HG02759 (cell line): ENCODE measurements around the gene PPP2R1B.
"Not testable (repeated sequence)": the region's sequence is repeated elsewhere in the genome, so short reads cannot be mapped to it uniquely, and the experiment has no call there.

Experiments used
- ATAC-seq: cut with Tn5 transposase; IDR thresholded peaks from one replicate; pipeline ENCODE4 v1.9.1; 2021; ENCODE audit warnings: mild to moderate bottlenecking, moderate library complexity; ENCODE audit not compliant: unreplicated experiment

The PPP2R1B gene

DNA sequence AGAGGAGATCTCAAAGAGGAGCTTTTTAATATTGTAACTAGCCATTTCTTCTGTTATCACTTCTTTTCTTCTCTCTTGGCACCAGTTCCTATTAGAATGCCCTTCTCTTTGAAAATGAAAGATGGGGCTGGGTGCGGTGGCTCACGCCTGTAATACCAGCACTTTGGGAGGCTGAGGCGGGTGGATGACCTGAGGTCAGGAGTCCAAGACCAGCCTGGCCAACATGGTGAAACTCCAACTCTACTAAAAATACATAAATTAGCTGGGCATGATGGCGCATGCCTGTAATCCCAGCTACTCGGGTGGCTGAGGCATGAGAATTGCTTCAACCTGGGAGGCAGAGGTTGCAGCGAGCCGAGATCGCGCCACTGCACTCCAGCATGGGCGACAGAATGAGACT lies 18.1 kb upstream of the PPP2R1B start:
- ATAC-seq = not testable (repeated sequence)

DNA sequence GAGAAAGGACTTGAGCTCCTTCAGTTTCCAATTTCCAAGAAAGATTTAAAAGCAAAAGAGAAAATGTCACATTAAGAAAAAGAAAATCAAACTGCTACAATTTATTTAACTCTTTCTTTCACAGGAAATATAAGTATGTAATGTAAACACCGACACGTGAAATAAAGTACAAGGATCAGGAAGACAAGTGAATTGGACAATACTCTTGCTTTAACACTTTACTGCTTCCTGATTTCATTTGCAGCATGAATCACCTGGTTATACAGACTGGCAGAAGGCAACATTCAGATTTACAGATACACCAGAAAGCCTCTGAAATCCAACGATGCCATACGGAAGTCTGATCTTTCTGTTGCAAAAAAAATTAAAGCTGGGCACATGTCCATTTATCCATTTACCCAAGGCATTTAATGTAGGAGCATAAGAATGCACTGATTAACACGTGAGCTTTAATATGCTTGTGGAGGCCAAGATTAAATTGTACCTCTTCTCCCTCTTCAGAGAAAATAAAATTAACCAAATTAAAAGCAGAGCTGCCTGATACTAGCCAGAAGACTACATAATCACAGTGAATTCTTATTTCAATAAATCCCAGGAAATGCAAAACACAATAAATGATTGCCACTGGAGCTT lies 16.0 kb upstream of the PPP2R1B start:
- ATAC-seq = no peak

DNA sequence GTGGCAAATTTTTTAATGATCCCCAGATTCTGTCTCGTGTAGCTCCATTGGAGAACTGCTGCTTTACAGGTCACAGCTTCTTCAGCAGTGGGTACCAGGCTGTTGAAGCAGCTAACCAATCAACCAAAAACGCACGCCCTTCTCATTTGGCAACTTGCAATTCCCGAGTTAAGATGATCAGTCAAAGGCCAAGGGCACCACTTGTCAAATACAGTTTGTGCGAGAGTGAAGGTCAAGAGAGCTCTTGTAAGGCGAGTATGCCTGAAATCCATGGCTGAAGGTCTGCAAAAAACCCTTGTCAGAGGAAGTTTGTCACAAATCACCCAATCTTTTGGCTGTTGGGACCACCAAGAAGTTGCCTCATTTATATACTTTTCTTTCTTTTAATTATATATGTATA lies 12.9 kb upstream of the PPP2R1B start:
- no peak for ATAC-seq

DNA sequence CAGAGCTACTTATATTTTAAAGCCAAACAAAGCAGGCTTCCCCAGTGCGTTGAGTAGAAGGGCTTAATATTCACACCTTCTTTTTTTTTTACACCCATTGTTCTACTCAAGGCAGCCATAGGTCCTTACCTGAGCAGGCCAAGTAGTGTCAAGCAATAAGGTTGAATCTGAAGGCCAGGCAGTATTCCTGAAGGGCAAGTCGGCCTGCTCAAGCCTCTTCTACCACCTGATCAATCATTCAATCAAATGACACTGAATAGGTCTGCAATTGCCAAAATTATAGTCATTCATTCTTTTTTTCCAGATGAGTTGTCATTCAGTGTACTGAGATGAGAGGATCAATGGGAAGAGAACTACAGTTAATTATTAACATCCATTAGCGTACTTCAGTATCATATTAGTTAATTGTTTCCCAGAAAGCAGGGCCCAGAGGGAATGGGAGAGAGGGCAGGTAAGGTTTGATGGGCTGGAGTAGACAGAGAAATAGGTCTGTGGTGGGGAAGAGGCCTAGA lies 11.9 kb upstream of the PPP2R1B start:
- ATAC-seq = no peak

DNA sequence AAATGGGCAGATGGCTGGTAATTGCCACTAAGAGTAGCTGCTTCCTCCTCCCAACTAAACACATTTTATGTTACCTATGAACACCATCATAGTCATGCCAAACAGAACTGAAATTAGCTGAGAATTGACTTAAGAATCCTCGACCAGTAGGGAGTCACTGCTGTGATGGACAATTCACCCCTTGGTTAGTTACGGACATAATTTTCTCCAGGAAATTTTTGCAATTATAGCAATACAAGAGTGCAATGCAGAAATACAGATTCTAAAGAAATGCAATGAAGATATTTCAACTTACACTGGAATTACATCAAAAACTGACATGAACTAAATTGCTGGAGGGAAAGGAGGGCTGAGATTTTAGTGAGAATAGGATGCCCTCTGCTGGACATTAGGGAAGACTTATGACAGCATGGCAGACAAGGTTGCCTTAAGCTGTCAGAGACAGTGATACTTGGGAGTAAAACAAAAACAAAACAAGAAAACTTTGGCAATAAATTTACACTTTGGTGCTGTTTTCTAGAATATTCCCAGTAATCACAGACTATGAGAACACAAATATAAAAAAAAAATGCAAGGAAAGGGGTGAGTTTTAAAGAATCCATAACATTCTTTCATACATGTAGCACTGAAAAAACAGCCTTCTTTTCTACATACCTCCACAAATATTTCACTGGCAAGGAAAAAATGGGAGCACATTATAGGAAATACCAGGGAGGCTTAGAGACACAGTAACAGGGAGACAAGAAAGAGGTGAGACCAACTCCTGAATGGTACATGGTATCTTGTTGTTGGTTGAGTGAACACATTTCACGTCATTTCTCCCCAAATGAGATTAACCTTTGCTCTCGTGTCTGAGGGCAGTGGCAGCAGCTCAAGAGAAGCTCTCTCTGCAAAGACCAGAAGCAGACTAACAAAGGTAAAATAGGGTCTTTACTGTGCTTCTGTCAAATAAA lies 11.2 kb upstream of the PPP2R1B start:
- ATAC-seq = peak; percentile 56

DNA sequence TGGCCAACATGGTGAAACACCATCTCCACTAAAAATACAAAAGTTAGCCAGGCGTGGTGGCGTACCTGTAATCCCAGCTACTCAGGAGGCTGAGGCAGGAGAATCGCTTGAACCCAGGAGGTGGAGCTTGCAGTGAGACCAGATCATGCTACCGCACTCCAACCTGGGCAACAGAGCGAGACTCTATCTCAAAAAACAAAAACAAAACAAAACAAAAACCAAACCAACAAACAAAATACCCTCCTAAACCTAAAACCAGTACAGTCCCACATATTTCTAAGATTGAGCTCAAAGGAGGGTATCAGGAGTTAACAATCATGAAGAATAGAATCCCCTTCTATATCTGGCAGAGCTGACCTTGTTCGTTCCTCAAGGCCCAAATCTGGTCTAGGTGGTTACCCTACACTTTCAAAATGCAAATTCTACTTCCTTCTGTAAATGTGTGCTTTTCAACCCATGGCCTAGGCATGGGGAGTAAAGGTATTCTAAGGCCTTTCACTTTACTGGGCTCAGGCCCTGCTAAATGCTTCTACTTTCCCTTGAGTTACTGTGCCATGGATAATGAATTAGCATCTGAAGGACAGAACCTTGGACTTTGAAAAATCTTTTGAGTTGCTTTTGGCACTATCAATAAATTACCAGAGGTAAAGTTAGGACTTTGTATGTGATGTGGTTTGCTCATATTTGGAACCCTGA lies 10.4 kb upstream of the PPP2R1B start:
- ATAC-seq = peak; percentile 97

DNA sequence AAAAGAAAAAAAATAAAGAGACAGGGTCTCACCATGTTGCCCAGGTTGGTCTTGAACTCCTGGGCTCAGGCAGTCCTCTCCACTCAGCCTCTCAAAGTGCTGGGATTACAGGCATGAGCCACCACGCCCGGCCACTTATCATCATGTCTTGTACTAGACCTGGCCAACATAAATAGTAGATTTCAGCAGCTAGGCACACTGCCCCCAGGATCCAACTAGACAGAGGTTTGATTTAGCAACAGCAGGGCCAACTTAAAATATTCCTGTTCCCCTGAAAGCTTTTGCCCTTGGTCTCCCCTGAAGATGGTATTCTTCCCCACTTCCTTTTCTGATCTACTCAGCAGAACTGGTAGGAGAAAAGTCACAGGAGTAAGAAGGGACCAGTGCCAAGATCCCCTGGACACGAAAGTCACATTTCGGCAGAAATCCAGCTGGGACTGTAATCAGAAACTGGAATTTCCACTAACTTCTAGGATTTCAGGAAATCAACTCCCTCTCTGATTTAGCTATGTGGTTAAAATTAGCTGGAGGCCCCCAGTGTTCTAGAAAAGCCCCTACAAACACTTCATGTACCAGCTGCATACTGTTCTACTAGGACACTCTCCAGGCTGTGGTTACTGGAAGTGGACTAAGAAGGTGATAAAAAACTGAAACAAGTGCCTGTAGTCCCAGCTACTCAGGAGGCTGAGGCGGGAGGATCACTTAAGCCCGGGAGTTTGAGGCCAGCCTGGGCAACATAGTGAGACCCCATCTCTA lies 8.9 kb upstream of the PPP2R1B start:
- no peak for ATAC-seq

DNA sequence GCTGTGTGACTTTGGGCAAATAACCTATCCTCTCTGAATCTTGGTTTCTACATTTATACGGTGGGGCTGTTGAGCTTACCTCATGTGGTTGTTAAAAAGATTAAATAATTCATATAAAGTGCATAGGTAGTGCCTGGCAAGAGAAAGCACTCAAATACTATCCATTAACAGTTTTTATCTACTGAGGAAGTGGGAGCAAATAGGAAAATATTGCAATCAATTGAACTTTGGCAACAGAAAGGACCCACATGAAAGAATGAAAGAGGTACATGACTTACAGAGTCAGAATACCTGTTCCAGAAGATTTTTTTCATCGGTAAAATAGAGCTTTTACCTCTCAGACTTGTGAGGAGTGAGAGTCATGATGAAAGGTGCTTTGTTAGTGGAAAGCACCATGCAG lies 6.3 kb upstream of the PPP2R1B start:
- no peak for ATAC-seq

DNA sequence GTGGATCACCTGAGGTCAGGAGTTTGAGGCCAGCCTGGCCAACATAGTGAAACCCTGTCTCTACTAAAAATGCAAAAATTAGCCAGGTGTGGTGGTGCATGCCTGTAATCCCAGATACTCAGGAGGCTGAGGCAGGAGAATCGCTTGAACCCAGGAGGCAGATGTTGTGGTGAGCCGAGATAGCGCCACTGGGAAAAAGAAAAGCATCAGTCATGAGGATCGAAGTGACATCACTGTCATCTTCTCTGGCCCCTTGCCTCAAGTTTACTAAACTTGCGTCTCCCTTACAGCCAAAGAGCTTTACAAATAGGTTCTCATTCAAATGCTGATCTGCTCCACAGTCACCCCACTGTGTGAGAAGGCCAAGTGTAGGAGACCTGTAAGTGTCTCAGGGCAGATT lies 5.0 kb upstream of the PPP2R1B start:
- ATAC-seq = not testable (repeated sequence)

DNA sequence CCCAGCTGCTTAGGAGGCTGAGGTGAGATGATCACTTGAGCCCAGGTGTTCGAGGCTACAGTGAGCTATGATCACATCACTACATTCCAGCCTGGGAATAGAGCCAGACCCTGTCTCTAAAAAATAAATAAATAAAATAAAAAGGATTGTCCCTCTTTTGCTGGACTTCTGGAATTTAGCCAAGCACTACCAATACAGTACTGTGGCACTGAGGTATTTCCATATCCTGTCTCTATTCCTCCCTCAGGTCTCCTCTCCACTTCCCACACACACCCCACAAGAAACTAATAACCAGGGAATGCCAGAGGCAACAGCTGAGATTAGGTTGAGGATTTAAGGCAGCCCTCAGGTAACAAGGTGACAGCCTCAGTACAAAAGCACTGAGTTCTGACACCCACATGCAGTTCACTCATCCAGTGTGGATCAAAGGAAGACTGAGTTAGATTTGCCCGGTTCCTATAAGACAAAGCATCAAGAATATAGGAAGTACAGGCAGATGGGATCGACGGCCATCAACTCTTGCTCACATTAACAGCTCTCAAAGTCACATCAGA lies 4.5 kb upstream of the PPP2R1B start:
- ATAC-seq = no peak

DNA sequence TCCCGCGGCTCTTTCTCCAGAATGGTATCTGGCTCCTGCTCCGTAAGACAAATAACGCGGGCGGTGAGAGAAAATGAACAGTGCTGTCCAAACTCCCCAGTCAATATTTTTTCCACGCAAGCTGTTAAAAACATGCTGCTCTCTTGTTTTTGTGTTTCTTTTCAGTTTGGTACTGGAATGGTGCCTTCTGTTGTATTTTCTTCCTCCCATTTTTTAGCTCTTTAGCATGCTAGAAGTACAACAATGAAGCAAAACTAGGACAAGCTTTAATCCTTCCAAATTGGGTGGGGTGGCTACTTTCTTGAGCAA lies 599 bp upstream of the PPP2R1B start:
- ATAC-seq = no peak

DNA sequence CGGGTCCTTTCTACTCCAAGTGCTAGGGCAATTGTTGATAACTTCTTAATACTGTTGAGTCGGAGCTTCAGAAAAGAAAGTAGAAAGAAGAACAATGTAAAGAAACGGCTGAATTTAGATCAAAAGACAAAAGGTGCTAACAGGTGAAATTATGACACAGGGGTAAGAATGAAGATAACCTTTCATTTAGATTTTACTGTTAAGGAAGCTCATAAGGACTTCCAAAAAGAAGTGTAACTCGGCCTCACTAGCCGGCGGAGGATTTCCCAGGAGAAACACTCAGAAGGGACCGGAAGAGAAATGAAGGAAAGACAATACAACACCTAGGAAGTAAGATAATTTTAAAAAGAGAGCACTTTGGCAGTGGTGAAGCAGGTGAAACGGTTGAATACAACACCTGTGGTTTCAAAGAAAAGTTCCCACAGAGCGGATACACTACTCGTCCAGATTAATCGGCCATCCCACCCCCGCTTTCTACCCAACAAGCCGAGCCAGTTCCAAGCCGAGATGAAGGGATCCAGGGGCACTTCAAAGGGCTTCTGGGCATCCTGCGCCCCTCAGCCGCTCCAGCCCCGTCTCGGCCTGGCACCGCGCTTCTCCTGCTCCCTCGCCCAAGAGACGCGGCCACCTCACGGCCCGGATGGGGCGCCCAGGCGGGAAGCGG lies 737 bp downstream of the PPP2R1B start:
- ATAC-seq = peak; percentile 45

DNA sequence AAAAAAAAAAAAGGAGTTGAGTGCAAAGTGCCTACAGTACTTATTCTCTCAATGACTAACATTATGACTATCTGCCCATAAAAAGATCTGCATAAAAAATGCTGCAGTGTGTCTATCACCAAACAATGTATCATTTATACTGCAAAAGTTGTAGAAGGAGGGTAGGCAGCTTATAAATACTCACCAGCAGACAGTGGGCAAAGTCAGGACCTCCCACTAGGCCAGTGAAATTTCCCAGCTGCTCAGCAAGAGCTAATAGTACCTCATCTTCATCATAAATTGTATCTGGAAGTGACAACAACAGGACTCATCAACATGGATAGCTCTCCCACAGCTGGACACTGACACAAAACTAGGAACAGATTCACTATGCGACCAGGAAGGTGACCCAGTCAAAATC lies 1.6 kb downstream of the PPP2R1B start:
- ATAC-seq = no peak

DNA sequence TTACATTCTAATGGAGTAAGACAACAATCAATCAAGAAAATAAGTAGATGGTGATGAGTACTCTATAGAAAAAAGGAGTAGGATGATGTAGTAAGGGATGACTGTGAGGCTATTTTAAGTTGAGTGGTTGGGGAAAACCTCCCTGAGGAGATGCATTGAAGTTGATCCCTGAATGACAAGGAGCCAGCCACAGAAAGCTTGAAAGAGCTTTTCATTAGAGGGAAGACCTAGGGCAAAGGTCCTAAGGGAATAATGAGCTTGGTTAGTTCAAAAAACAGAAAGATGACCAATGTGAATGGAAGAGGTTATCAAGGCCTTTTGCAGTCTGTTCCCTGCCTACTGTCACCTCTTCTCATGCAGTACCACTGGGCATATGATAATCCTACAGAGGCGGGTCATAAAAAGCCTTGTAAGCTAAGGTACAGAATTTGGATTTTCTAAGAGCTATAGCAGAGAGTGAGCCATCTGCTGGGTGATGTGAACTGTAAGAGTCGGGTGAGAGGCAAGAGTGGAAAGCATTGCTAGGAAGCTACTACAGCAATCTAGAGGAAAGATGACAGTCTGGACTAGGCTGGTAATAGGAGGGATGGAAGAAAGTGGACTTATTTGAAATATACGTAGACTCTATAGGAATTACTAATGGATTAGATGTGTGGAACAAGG lies 3.1 kb downstream of the PPP2R1B start:
- no peak for ATAC-seq

DNA sequence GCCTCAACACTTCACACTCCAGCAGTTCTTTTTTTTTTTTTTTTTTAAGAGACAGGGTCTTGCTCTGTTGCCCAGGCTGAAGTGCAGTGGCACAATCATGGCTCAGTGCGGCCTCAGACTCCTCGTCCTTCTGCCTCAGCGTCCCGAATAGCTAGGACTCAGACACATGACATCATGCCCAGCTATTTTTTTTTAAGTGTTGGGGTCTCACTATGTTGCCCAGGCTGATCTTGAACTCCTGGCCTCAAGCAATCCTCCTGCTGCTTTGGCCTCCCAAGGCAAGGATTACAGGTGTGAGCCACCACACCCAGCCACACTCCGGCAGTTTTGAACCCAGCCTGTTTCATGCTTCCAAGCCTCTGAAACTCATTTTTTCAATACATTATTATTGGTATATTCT lies 3.7 kb downstream of the PPP2R1B start:
- ATAC-seq = no peak

DNA sequence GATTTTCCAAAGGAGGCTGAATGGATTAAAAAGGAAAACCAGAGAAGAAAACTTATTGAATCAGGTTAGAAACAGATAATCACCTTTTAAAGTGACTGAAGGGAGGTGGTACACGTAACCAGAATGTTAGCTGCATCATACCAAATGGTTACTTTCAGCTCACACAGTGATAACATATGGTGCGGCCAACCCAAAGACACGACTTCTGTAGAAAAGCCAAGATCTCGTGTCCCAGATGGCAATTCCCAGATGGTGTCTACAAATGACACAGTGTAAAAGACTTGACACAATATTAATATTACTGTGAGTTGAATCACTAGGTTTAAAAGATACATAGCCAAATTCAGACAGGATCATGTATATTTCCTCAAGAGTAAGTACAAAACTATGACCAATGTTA lies 5.2 kb downstream of the PPP2R1B start:
- ATAC-seq = no peak

DNA sequence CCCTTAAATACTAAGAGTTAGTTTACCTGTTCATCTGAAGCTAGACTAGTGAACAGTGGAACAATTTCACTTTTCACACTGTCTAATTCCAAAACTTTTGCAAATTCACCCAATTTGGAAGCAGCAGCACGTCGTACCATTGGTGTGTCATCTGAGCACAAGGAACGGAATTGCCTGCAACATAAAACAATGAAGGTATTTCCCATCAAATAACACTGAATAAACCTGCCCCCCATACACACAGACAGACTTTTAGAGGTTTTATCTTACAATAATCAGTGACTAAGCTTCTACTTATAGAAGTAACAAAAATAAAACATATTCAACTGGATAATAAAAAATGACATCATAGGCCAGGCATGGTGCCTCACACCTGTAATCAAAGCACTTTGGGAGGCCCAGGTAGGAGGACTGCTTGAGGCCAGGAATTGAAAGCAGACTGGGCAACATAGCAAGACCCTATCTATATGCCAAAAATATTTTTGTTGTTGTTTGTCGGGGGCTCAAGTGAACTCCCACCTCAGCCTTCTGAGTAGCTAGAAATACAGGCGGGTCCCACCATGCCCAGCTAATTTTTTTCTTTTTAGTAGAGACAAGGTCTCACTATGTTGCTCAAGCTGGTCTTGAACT lies 6.3 kb downstream of the PPP2R1B start:
- ATAC-seq = no peak

DNA sequence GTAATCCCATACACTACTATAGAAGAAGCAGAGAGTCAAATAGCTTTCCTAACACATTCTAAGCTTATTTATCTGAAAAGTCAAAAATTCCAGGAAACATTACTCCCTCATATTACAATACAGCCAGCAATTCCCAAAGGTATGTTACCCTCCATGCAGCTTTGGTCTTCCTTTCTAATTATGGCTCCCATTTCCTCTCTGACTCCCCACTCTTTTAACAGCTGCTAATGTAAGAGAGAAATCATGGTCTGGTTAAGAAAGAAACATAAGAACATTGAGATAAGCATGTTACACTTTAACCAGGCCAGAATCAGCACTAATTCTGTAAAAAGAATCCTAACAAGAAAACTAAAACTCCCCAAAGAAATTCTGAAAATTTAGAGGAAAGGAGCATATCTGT lies 6.8 kb downstream of the PPP2R1B start:
- ATAC-seq = no peak

DNA sequence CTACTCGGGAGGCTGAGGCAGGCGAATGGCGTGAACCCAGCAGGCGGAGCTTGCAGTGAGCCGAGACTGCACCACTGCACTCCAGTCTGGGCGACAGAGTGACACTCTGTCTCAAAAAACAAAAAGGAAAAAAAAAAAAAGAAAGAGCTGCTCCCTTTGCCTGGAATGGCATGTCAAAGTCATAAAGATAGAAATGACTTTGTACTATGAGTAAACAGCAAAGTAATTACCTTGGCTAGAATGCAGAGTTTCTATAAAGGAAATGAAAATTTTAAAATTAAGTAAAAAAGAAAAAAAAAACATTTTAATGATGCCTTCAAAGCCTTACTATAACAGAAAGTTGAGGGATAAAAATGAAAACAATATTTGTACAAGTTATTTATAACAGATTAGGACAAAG lies 10.1 kb downstream of the PPP2R1B start:
- ATAC-seq = no peak
